Thoracic aorta (tissue), 2 donors: ENCODE measurements around the gene RAB37. TPM values are rescaled to one million over a fixed set of nuclear protein-coding genes. Genes with fewer than 3 reads are reported as not detected.

Source experiments
- ATAC-seq: fragments of 150-250 bp; one replicate; pipeline ENCODE4 v1.8.0; 2017; ENCODE audit warnings: low read depth; ENCODE audit not compliant: insufficient number of reproducible peaks, low FRiP score
- DNase-seq: peaks from one replicate; pipeline ENCODE4 v3.0.0-alpha.2; 2020; ENCODE audit warnings: low spot score
- H3K27ac ChIP-seq, 2 donors: fragments of 200-600 bp; sonication (generic); 1 replicate in 1 of 2; 2 replicates in 1 of 2; pipeline ENCODE4 v1.5.1; 2016; ENCODE audit warnings: mild to moderate bottlenecking in 2 of 2, moderate library complexity in 2 of 2
- H3K27me3 ChIP-seq: fragments of 200-600 bp; sonication (generic); replicated peaks from 2 replicates; pipeline ENCODE4 v1.6.0; 2016; ENCODE audit warnings: mild to moderate bottlenecking; ENCODE audit not compliant: insufficient read depth
- H3K36me3 ChIP-seq: fragments of 200-600 bp; sonication (generic); one replicate; pipeline ENCODE4 v1.5.1; 2016
- H3K4me1 ChIP-seq, 2 donors: fragments of 200-600 bp; sonication (generic); 1 replicate in 1 of 2; 2 replicates in 1 of 2; pipeline versions ENCODE4 v1.5.1 to v1.6.0; 2016; ENCODE audit warnings: low read depth in 2 of 2, mild to moderate bottlenecking in 1 of 2; ENCODE audit not compliant: control insufficient read depth in 1 of 2
- H3K4me3 ChIP-seq: fragments of 200-600 bp; sonication (generic); 2 replicates; pipeline ENCODE4 v1.5.1; 2016; ENCODE audit warnings: mild to moderate bottlenecking
- H3K9me3 ChIP-seq: fragments of 200-600 bp; sonication (generic); 2 replicates; pipeline ENCODE4 v1.5.1; 2016
- total RNA-seq, 2 donors: library from RNA; depleted of rRNA; stranded (reverse); fragments of >200 nt; gene quantifications; one replicate each; pipeline versions ENCODE4 v1.1.0 to v1.2.3, GENCODE V29; 2016
- TF ChIP-seq, protein P1 (sequence below): fragments of 200-600 bp; sonication (generic); IDR thresholded peaks from one replicate; pipeline ENCODE4 v1.5.1; 2019; ENCODE audit warnings: antibody characterized with exemption

The RAB37 gene
- total RNA-seq, 2 donors from 2014 or later: 2.2 to 3.2 TPM

- peak overlapping the region in 1 of 2 donors; percentile 23 for H3K27ac ChIP-seq
- DNase-seq (no peak), ATAC-seq (no peak)
- H3K36me3 ChIP-seq: no peaks in the 10 kb centered on the region
- H3K9me3 ChIP-seq: no peaks in the 10 kb centered on the region
- TF ChIP-seq, protein P1, sequence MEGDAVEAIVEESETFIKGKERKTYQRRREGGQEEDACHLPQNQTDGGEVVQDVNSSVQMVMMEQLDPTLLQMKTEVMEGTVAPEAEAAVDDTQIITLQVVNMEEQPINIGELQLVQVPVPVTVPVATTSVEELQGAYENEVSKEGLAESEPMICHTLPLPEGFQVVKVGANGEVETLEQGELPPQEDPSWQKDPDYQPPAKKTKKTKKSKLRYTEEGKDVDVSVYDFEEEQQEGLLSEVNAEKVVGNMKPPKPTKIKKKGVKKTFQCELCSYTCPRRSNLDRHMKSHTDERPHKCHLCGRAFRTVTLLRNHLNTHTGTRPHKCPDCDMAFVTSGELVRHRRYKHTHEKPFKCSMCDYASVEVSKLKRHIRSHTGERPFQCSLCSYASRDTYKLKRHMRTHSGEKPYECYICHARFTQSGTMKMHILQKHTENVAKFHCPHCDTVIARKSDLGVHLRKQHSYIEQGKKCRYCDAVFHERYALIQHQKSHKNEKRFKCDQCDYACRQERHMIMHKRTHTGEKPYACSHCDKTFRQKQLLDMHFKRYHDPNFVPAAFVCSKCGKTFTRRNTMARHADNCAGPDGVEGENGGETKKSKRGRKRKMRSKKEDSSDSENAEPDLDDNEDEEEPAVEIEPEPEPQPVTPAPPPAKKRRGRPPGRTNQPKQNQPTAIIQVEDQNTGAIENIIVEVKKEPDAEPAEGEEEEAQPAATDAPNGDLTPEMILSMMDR: no peak
- H3K27me3 ChIP-seq: no peaks in the 10 kb centered on the region
- H3K4me3 ChIP-seq: no peak overlapping the region
- peaks cover 17 to 39% of the 10 kb centered on the region in 2 donors for H3K4me1 ChIP-seq
These were observed 24.4 kb downstream of the RAB37 start for GRCh38 chr17:74761419-74761818.

DNA sequence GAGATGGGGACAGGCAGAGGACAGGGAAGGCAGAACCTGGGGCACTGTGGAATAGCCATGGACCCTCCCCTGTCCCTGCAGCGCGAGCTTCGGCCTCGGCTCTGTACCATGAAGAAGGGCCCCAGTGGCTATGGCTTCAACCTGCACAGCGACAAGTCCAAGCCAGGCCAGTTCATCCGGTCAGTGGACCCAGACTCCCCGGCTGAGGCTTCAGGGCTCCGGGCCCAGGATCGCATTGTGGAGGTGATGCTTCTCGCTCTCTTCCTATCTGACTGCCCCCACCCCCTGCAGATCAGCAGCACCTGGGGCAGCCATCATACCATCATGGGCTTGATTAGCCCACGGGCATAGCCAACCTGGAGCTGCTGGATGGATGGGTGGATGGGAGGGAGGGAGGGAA, 24.9 kb downstream of the RAB37 start:
- TF ChIP-seq, protein P1: no peak
- Histone ChIP-seq H3K4me3 (no peak overlapping the region), H3K27me3 (no peaks in the 10 kb centered on the region), H3K9me3 (no peaks in the 10 kb centered on the region), H3K27ac (no peak overlapping the region), H3K4me1 (peaks cover 17 to 40% of the 10 kb centered on the region in 2 donors), H3K36me3 (no peaks in the 10 kb centered on the region)
- no peak for ATAC-seq
- DNase-seq: no peak

DNA sequence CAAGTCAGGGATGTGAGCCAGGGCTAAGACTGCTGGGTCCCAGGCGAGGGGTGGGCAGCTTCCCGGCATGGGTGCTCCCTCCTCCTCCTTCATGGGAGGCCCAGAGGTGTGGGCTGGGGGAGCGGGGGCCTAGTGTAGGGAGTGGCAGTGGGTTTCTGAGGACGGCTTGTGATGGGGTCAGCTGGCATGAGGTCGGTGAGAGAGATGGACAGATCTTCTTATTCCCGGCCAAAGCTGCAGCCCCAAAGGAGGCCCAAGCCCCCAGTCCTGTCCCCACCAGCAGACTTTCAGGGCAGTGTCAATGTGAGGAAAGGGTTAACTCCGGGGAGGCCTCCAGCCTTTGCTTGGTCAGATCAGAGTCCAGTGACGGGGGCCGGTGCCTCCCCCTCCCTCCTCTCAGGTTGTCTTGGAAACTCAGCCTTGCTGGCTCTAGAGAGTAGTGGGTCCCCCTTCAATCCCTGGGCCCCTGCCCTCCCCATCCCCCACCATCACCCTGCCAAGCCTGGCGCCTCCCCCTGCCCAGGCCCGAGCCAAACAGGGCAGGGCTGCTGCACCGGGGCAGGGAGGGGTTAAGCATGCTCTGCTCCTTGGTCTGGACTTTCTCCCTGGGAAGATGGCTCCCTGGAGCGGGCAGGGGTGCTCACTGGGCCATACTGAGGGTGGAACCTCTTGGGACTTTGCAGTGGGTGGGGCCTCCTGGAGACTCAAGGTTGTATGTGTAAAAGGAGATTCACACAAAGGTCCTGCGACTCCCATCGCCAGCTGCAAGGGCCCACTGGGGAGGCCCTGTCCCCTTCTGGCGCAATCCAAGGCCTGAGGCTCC, 26.7 kb downstream of the RAB37 start:
- no peaks in the 10 kb centered on the region for H3K27me3 ChIP-seq
- H3K4me3 ChIP-seq: no peak overlapping the region
- H3K36me3 ChIP-seq: no peaks in the 10 kb centered on the region
- no peaks in the 10 kb centered on the region for H3K9me3 ChIP-seq
- no peak overlapping the region for H3K27ac ChIP-seq
- DNase-seq (no peak), ATAC-seq (no peak)
- peaks cover 8 to 40% of the 10 kb centered on the region in 2 donors for H3K4me1 ChIP-seq
- TF ChIP-seq, protein P1: no peak

- TF ChIP-seq, protein P1: no peak
- Histone ChIP-seq H3K9me3 (no peaks in the 10 kb centered on the region), H3K27me3 (no peaks in the 10 kb centered on the region), H3K27ac (no peak overlapping the region), H3K4me3 (no peak overlapping the region), H3K4me1 (peaks cover 9 to 46% of the 10 kb centered on the region in 2 donors), H3K36me3 (no peaks in the 10 kb centered on the region)
- no peak for ATAC-seq
- DNase-seq: no peak
These were observed 27.8 kb downstream of the RAB37 start for GRCh38 chr17:74764751-74765286.

DNA sequence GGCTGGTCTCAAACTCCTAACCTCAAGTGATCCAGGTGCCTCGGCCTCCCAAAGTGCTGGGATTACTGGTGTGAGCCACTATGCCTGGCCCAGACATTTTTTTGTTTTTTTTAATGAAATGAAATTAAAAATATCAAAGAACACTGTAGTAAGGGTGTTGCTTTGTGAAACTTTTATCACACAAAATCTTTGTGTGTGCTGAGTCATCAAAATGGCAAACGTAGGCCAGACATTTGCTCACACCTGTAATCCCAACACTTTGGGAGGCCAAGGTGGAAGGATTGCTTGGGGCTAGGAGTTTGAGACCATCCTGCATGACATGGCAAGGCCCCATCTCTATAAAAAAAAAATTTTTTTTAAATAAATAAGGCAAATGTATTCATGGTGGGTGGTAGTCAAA, 29.4 kb downstream of the RAB37 start:
- Histone ChIP-seq H3K27ac (no peak overlapping the region), H3K4me1 (peaks cover 9 to 30% of the 10 kb centered on the region in 2 donors), H3K27me3 (no peaks in the 10 kb centered on the region), H3K36me3 (peaks cover 5% of the 10 kb centered on the region), H3K9me3 (no peaks in the 10 kb centered on the region), H3K4me3 (no peak overlapping the region)
- DNase-seq (no peak), ATAC-seq (no peak)
- TF ChIP-seq, protein P1: no peak
